Pancreas (tissue), 10 donors: ENCODE data around the gene MYO3A. TPM values are rescaled to one million over a fixed set of nuclear protein-coding genes. Genes with fewer than 3 reads are reported as not detected.
"Not testable (repeated sequence)": the region's sequence is repeated elsewhere in the genome, so short reads cannot be mapped to it uniquely, and the experiment has no call there.

Experiments
- ATAC-seq, 4 donors: fragments of 200-7000 bp; cut with Tn5 transposase; one replicate each; pipeline versions ENCODE4 v1.8.0 to v1.9.1; 2020; ENCODE audit warnings: mild to moderate bottlenecking in 4 of 4, moderate library complexity in 4 of 4
- DNase-seq, 6 donors: peaks; one replicate each; pipeline ENCODE4 v3.0.0-alpha.2; 2020
- FAIRE-seq: peaks from 2 replicates; lab custom pipeline; 2012; peaks lifted over from hg19 to GRCh38; lab: Jason Lieb, UNC
- H3K27ac ChIP-seq, 4 donors: fragments of 200-600 bp; sonication (generic); 1 replicate in 3 of 4; 2 replicates in 1 of 4; pipeline versions ENCODE4 v1.5.0 to v1.8.0; 2020
- H3K27me3 ChIP-seq, 4 donors: fragments of 200-600 bp; one replicate each; pipeline ENCODE4 v1.8.0; 2021
- H3K36me3 ChIP-seq, 3 donors: fragments of 200-600 bp; sonication (generic) in 1 of 3; one replicate each; pipeline versions ENCODE4 v1.5.0 to v1.8.0; 2020 to 2021
- H3K4me1 ChIP-seq, 3 donors: fragments of 200-600 bp; one replicate each; pipeline ENCODE4 v1.8.0; 2021
- H3K4me3 ChIP-seq, 4 donors: fragments of 200-600 bp; sonication (generic) in 2 of 4; one replicate each; pipeline versions ENCODE4 v1.5.0 to v1.8.0; 2020 to 2021
- H3K9me3 ChIP-seq, 4 donors: fragments of 200-600 bp; one replicate each; pipeline ENCODE4 v1.8.0; 2021
- WGBS, 2 donors: extraction: QIAGEN DNeasy Blood & Tissue Kit; methylation state at CpG; one replicate each; pipeline ENCODE4 v1.1.7; 2013; 5-methylcytosine and 5-hydroxymethylcytosine counted together
- intact Hi-C, 3 donors: fragments of 100-400 bp; cut with DNase I; formaldehyde crosslinking; loops; one replicate each; pipeline versions ENCODE4 v1.11.1 to v1.14.2; 2022
- polyA plus RNA-seq, 2 donors: library from polyadenylated mRNA; stranded (reverse); fragments of 200-250 nt; gene quantifications; one replicate each; pipeline ENCODE4 v1.2.3, GENCODE V29; 2013
- total RNA-seq, 6 donors: library from RNA; stranded (reverse); fragmentation: NEBNext Ultra II Directional in 4 of 6; extraction: Animal tissue kit (Norgen Biotek cat#: 25700) in 4 of 6; gene quantifications; one replicate each; pipeline versions ENCODE4 v1.2.1 to v1.2.4, GENCODE V29; 2021 to 2023
- TF ChIP-seq, protein P1 (sequence below), 4 donors: fragments of 200-600 bp; sonication (generic) in 3 of 4; IDR thresholded peaks; one replicate each; pipeline versions ENCODE4 v1.5.0 to v1.8.0; 2021; ENCODE audit warnings: antibody characterized with exemption in 4 of 4
- donor health status: healthy with polysubstance abuse.
- donor health status: DM: no; HTN: no; CAD: no; lungs with moderate emphysema.
- donor health status: DM: no; HTN: no; CAD: no.
- donor health status: control.
- donor health status: control.
- donor health status: Bipolar disorder and iron deficiency.
- donor health status: DM: yes; HTN: yes; CAD: no.
- donor health status: DM: no; HTN: no; CAD: no.
- donor health status: DM: no; HTN: no; CAD: no.
- donor health status: DM: yes; HTN: yes; CAD: no.

The MYO3A gene
- total and polyA plus RNA-seq, 8 donors, result 0.85 to 14.3 (median 1.9) TPM

DNA sequence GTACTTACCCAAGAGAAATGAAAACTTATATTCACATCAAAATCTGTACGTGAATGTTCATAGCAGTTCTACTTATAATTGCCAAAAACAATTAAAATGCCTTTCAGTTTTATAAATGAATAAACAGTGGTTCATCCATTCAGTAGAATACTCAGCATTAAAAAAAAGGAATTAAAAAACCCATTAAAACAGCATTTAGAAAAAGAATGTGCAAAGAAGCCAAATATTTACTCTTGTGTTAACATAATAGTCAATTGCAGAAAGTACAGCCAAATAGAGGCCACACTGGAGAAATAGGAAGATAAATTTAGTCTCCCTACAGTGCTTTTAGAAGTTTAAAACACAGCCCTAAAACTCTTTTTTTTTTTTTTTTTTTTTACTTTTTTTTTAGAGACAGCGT, 54.6 kb downstream of the MYO3A start:
- Histone ChIP-seq H3K9me3 (no peaks in the 10 kb centered on the region), H3K27ac (no peak overlapping the region), H3K27me3 (no peaks in the 10 kb centered on the region), H3K4me3 (no peak overlapping the region), H3K4me1 (no peaks in the 10 kb centered on the region), H3K36me3 (no peaks in the 10 kb centered on the region)
- intact Hi-C loops, result no loop called here
- FAIRE-seq, result no peak
- DNase-seq, result no peak
- TF ChIP-seq, protein P1, sequence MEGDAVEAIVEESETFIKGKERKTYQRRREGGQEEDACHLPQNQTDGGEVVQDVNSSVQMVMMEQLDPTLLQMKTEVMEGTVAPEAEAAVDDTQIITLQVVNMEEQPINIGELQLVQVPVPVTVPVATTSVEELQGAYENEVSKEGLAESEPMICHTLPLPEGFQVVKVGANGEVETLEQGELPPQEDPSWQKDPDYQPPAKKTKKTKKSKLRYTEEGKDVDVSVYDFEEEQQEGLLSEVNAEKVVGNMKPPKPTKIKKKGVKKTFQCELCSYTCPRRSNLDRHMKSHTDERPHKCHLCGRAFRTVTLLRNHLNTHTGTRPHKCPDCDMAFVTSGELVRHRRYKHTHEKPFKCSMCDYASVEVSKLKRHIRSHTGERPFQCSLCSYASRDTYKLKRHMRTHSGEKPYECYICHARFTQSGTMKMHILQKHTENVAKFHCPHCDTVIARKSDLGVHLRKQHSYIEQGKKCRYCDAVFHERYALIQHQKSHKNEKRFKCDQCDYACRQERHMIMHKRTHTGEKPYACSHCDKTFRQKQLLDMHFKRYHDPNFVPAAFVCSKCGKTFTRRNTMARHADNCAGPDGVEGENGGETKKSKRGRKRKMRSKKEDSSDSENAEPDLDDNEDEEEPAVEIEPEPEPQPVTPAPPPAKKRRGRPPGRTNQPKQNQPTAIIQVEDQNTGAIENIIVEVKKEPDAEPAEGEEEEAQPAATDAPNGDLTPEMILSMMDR (IDR thresholded peaks at IDR 0.05), result no peak
- ATAC-seq, result no peak
- WGBS, 2 donors, result 73 to 74% methylated on average over 2 of the region's 2 CpGs

DNA sequence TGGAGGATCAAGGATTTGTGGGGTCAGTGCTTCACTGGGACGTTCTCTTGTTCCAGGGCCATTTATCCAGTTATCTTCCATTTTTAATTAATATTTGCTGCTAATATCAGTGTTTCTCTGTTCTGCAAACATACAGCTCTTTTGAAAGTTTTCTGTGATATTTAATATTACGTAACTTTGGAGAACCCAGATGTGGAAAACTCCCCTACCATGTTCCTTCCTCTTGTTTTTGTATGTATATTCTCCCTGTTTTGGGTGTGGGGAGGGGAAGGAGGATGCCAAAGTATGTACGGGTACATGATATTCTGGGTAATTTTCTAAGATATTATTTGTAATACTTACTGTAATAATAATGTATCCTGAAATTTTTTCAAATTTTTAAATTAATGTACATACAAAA, 55.9 kb downstream of the MYO3A start:
- ATAC-seq, result no peak
- 62 to 74% methylated on average over 3 of the region's 3 CpGs for WGBS, 2 donors
- H3K27ac ChIP-seq, result no peak overlapping the region

DNA sequence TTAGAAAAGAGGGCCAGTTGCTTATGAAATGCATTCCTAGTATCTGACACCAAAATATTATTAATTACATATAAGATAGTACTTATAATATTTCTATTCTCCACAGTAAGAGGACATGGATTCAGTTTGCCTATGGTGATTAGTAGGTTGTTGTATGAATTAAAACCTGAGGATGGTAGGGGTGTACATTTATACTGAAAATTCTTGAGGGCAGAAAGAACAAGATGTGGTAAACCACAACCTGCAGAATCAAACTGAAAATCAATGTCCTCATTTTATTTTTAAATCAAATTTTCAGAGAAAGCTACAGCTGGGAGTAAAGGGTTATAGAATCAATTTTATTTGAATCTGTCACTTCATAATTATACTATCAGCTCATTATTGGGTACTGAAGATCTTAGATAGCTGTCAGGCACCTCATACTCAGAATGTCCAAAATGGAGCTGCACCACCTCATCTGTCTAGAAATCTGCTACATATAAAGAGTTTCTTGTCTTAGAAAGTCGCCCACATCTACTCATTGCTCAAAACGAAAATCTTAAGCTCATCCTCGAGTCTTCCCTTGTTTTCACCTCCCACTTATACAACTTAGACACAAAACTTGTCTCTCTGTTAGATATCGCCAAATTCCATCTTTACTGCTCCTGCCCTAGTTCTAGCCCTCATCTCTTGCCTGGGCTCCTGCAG, 65.4 kb downstream of the MYO3A start:
- 58 to 60% methylated on average over 4 of the region's 4 CpGs for WGBS, 2 donors
- TF ChIP-seq, protein P1 (IDR thresholded peaks at IDR 0.05), result no peak
- no peaks in the 10 kb centered on the region for H3K9me3 ChIP-seq
- no peaks in the 10 kb centered on the region for H3K4me1 ChIP-seq
- intact Hi-C loops, result no loop called here
- H3K4me3 ChIP-seq, result no peak overlapping the region
- no peak overlapping the region for H3K27ac ChIP-seq
- H3K36me3 ChIP-seq, result no peaks in the 10 kb centered on the region
- FAIRE-seq (no peak), ATAC-seq (no peak), DNase-seq (no peak)
- H3K27me3 ChIP-seq, result no peaks in the 10 kb centered on the region

More for the DNA sequence above, 55.9 kb downstream of the MYO3A start:
- H3K27me3 ChIP-seq, result no peaks in the 10 kb centered on the region
- FAIRE-seq (no peak), DNase-seq (no peak)
- H3K36me3 ChIP-seq, result no peaks in the 10 kb centered on the region
- no peak overlapping the region for H3K4me3 ChIP-seq
- no peaks in the 10 kb centered on the region for H3K9me3 ChIP-seq
- no peaks in the 10 kb centered on the region for H3K4me1 ChIP-seq
- intact Hi-C loops, result no loop called here
- TF ChIP-seq, protein P1 (IDR thresholded peaks at IDR 0.05), result no peak

DNA sequence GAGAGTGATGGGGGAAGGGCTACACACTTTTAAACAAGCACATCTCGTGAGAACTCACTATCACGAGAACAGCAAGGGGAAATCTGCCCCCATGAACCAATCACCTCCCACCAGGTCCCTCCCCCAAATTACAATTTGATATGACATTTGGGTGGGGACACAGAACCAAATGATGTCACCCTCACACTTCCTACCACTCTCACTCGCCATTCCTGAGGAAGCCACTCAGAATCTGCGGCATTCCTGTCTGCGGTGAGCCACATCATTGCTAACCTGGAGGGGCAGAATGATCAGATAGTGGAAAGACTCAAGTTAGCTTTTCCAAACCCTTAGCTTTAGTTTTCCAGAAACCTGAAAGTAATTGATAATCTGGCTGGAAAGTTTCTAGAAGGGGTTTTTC, 66.9 kb downstream of the MYO3A start:
- no peaks in the 10 kb centered on the region for H3K9me3 ChIP-seq
- H3K4me3 ChIP-seq, result no peak overlapping the region
- DNase-seq (no peak), FAIRE-seq (no peak), ATAC-seq (no peak)
- WGBS, 2 donors, result 78 to 83% methylated on average over 5 of the region's 5 CpGs
- H3K4me1 ChIP-seq, result no peaks in the 10 kb centered on the region
- TF ChIP-seq, protein P1 (IDR thresholded peaks at IDR 0.05), result no peak
- intact Hi-C loops, result no loop called here
- H3K36me3 ChIP-seq, result no peaks in the 10 kb centered on the region
- H3K27me3 ChIP-seq, result no peaks in the 10 kb centered on the region
- no peak overlapping the region for H3K27ac ChIP-seq

DNA sequence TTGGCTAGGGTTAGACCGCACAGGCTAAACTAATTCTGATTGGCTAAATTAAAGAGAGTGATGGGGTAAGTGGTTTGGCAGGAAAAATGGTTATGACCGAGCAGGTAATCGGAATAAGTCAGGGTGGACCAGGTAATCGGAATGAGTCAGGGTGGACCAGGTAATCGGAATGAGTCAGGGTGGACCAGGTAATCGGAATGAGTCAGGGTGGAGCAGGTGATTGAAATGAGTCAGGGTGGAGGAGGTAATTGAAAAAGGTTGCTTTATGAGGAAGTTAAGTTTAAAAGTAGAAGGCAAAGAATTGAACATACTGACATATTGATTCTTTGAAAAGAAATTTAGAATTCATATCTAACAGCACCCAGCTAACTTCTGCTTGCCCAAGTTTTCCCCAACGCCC, 68.4 kb downstream of the MYO3A start:
- DNase-seq, H3K9me3 ChIP-seq, FAIRE-seq, ATAC-seq, H3K27me3 ChIP-seq, intact Hi-C loops, H3K27ac ChIP-seq, H3K4me1 ChIP-seq, H3K36me3 ChIP-seq, H3K4me3 ChIP-seq: not testable (repeated sequence)
- 72 to 80% methylated on average over 7 of the region's 7 CpGs for WGBS, 2 donors
